Ishikawa (cell line): ENCODE results near the gene NAV2.

Source experiments
- CEBPB ChIP-seq: IDR thresholded peaks from 2 replicates; pipeline ENCODE4 v1.6.1; 2012
- CREB1 ChIP-seq: IDR thresholded peaks from 2 replicates; pipeline ENCODE4 v1.6.1; 2012; ENCODE audit warnings: low read depth
- EGR1 ChIP-seq: IDR thresholded peaks from 2 replicates; pipeline ENCODE4 v1.6.1; 2012
- EP300 ChIP-seq: IDR thresholded peaks from 2 replicates; pipeline ENCODE4 v1.6.1; 2012; ENCODE audit warnings: borderline replicate concordance
- FOXM1 ChIP-seq: IDR thresholded peaks from 2 replicates; pipeline ENCODE4 v1.6.1; 2012; ENCODE audit warnings: low read depth, borderline replicate concordance
- NFIC ChIP-seq: IDR thresholded peaks from 2 replicates; pipeline ENCODE4 v1.6.1; 2012
- RAD21 ChIP-seq: IDR thresholded peaks from 2 replicates; pipeline ENCODE4 v1.6.1; 2012; ENCODE audit warnings: low read depth
- TAF1 ChIP-seq: IDR thresholded peaks from 2 replicates; pipeline ENCODE4 v1.6.1; 2012; ENCODE audit warnings: low read depth, mild to moderate bottlenecking
- TCF12 ChIP-seq: IDR thresholded peaks from 2 replicates; pipeline ENCODE4 v1.6.1; 2012; ENCODE audit warnings: low read depth
- TEAD4 ChIP-seq: IDR thresholded peaks from 2 replicates; pipeline ENCODE4 v1.6.1; 2012
- USF1 ChIP-seq: IDR thresholded peaks from 2 replicates; pipeline ENCODE4 v1.6.1; 2012
- YY1 ChIP-seq: IDR thresholded peaks from 2 replicates; pipeline ENCODE4 v1.6.1; 2012; ENCODE audit warnings: low read depth
- TF ChIP-seq, protein P1 (sequence below): IDR thresholded peaks from 2 replicates; pipeline ENCODE4 v1.6.1; 2012
- TF ChIP-seq, protein P2 (sequence below): IDR thresholded peaks from 2 replicates; pipeline ENCODE4 v1.6.1; 2012; ENCODE audit warnings: low read depth, mild to moderate bottlenecking

- TF ChIP-seq CEBPB (no peak), TAF1 (no peak), TEAD4 (no peak), EGR1 (no peak), USF1 (no peak), YY1 (no peak), EP300 (no peak), RAD21 (no peak), CREB1 (no peak), FOXM1 (no peak), NFIC (no peak), TCF12 (no peak)
- TF ChIP-seq, protein P1, sequence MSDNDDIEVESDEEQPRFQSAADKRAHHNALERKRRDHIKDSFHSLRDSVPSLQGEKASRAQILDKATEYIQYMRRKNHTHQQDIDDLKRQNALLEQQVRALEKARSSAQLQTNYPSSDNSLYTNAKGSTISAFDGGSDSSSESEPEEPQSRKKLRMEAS, result no peak
- TF ChIP-seq, protein P2, sequence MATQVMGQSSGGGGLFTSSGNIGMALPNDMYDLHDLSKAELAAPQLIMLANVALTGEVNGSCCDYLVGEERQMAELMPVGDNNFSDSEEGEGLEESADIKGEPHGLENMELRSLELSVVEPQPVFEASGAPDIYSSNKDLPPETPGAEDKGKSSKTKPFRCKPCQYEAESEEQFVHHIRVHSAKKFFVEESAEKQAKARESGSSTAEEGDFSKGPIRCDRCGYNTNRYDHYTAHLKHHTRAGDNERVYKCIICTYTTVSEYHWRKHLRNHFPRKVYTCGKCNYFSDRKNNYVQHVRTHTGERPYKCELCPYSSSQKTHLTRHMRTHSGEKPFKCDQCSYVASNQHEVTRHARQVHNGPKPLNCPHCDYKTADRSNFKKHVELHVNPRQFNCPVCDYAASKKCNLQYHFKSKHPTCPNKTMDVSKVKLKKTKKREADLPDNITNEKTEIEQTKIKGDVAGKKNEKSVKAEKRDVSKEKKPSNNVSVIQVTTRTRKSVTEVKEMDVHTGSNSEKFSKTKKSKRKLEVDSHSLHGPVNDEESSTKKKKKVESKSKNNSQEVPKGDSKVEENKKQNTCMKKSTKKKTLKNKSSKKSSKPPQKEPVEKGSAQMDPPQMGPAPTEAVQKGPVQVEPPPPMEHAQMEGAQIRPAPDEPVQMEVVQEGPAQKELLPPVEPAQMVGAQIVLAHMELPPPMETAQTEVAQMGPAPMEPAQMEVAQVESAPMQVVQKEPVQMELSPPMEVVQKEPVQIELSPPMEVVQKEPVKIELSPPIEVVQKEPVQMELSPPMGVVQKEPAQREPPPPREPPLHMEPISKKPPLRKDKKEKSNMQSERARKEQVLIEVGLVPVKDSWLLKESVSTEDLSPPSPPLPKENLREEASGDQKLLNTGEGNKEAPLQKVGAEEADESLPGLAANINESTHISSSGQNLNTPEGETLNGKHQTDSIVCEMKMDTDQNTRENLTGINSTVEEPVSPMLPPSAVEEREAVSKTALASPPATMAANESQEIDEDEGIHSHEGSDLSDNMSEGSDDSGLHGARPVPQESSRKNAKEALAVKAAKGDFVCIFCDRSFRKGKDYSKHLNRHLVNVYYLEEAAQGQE, result no peak
These were observed 64.4 kb downstream of the NAV2 start for GRCh38 chr11:19777039-19777376.
